Activated B cell treated with CpG ODN at 0.5 μM for 24 hours (primary cell): ENCODE measurements around the gene MED29. TPM values are rescaled to one million over a fixed set of nuclear protein-coding genes. Genes with fewer than 3 reads are reported as not detected.

Source experiments
- ATAC-seq: fragments of 200-7000 bp; cut with Tn5 transposase; one replicate; pipeline ENCODE4 v1.10.0; 2021; ENCODE audit warnings: low read depth, mild to moderate bottlenecking, moderate library complexity
- CTCF ChIA-PET: fragments of 350-600 bp; sonication (Branson Sonifier 250); formaldehyde crosslinking; loops from one replicate; lab custom pipeline; 2021; ENCODE audit warnings: antibody characterized with exemption; lab: Charles Lee
- POLR2A ChIA-PET: fragments of 350-600 bp; sonication (Branson Sonifier 250); formaldehyde crosslinking; loops from one replicate; lab custom pipeline; 2021; ENCODE audit warnings: antibody characterized with exemption; lab: Charles Lee
- DNase-seq: peaks from one replicate; pipeline ENCODE4 v3.0.0; 2022
- H3K27ac Mint-ChIP-seq: one replicate; pipeline ENCODE4 v1.8.0; 2020; ENCODE audit warnings: mixed read lengths
- H3K27me3 Mint-ChIP-seq: one replicate; pipeline ENCODE4 v1.8.0; 2021; ENCODE audit warnings: mixed read lengths
- H3K36me3 Mint-ChIP-seq: one replicate; pipeline ENCODE4 v1.8.0; 2021; ENCODE audit warnings: low read depth, mixed read lengths
- H3K4me1 Mint-ChIP-seq: one replicate; pipeline ENCODE4 v1.8.0; 2021; ENCODE audit warnings: mixed read lengths
- H3K4me3 Mint-ChIP-seq: one replicate; pipeline ENCODE4 v1.8.0; 2020; ENCODE audit warnings: mild to moderate bottlenecking, mixed read lengths
- H3K9me3 Mint-ChIP-seq: one replicate; pipeline ENCODE4 v1.8.0; 2020; ENCODE audit warnings: mixed read lengths
- CTCF ChIP-seq: fragments of 200-600 bp; IDR thresholded peaks from one replicate; pipeline ENCODE4 v1.8.0; 2022; ENCODE audit warnings: antibody characterized with exemption, mild to moderate bottlenecking
- intact Hi-C: fragments of 100-400 bp; cut with micrococcal nuclease; formaldehyde crosslinking; loops from one replicate; pipeline ENCODE4 v1.15.1; 2024
- total RNA-seq: library from RNA; stranded (reverse); gene quantifications from 2 replicates; pipeline ENCODE4 v1.2.3, GENCODE V29; 2022

The MED29 gene
- total RNA-seq, 1 donor from 2014 or later: 39.0 TPM

- Mint-ChIP-seq H3K4me1 (peaks cover 31% of the 10 kb centered on the region), H3K27me3 (no peaks in the 10 kb centered on the region), H3K9me3 (no peaks in the 10 kb centered on the region), H3K4me3 (no peak overlapping the region), H3K36me3 (peaks cover 74% of the 10 kb centered on the region), H3K27ac (no peak overlapping the region)
- DNase-seq: no peak
- POLR2A ChIA-PET: no interaction called here
- ATAC-seq: no peak
- no peak for TF ChIP-seq CTCF
- CTCF ChIA-PET: no interaction called here
- intact Hi-C loops: no loop called here
These were observed 30.6 kb upstream of the MED29 start for GRCh38 chr19:39360599-39360998.

- no peak for TF ChIP-seq CTCF
- ChIA-PET POLR2A (interaction anchor here (0.6 to 1.6 kb wide), 6 partner anchors 16 to 471 kb away, joined by 3 to 8 read pairs (median 5); partner anchors contain the start of genes DYRK1B, MED29, PAF1 and RPS16), CTCF (interaction anchor here (1.1 kb wide), 1 partner anchor 240 kb away, joined by 3 read pairs; no protein-coding TSS in a partner anchor)
- intact Hi-C loops: no loop called here
- H3K36me3 Mint-ChIP-seq: peaks cover 58% of the 10 kb centered on the region
- DNase-seq (no peak), ATAC-seq (no peak)
- no peak overlapping the region for H3K4me3 Mint-ChIP-seq
- peak overlapping the region; percentile 88 for H3K27ac Mint-ChIP-seq
- no peaks in the 10 kb centered on the region for H3K27me3 Mint-ChIP-seq
- H3K4me1 Mint-ChIP-seq: peaks cover 35% of the 10 kb centered on the region
- H3K9me3 Mint-ChIP-seq: no peaks in the 10 kb centered on the region
These were observed 28.2 kb upstream of the MED29 start for GRCh38 chr19:39362682-39363657.

GRCh38 chr19:39363901-39364457 is 27.2 kb upstream of the MED29 start:
- peak overlapping the region; percentile 58 for H3K4me3 Mint-ChIP-seq
- ChIA-PET CTCF (no interaction called here), POLR2A (interaction anchor here (1.0 to 1.6 kb wide), 3 partner anchors 22 to 34 kb away, joined by 4 to 7 read pairs (median 6); partner anchors contain the start of genes MED29, PAF1 and SAMD4B)
- H3K4me1 Mint-ChIP-seq: peaks cover 35% of the 10 kb centered on the region
- ATAC-seq (peak; percentile 91), DNase-seq (no peak)
- intact Hi-C loops: no loop called here
- peaks cover 57% of the 10 kb centered on the region for H3K36me3 Mint-ChIP-seq
- TF ChIP-seq CTCF: no peak
- H3K27me3 Mint-ChIP-seq: no peaks in the 10 kb centered on the region
- H3K9me3 Mint-ChIP-seq: no peaks in the 10 kb centered on the region
- H3K27ac Mint-ChIP-seq: peak overlapping the region; percentile 88

- Mint-ChIP-seq H3K36me3 (peaks cover 57% of the 10 kb centered on the region), H3K4me3 (no peak overlapping the region), H3K4me1 (peaks cover 35% of the 10 kb centered on the region), H3K27me3 (no peaks in the 10 kb centered on the region), H3K9me3 (no peaks in the 10 kb centered on the region), H3K27ac (no peak overlapping the region)
- intact Hi-C loops: no loop called here
- no peak for DNase-seq
- CTCF ChIA-PET: no interaction called here
- POLR2A ChIA-PET: no interaction called here
- ATAC-seq: no peak
- TF ChIP-seq CTCF: no peak
These were observed 25.6 kb upstream of the MED29 start for GRCh38 chr19:39365531-39365930.

GRCh38 chr19:39369200-39369599 is 22.0 kb upstream of the MED29 start:
- no peaks in the 10 kb centered on the region for H3K27me3 Mint-ChIP-seq
- intact Hi-C loops: no loop called here
- no peaks in the 10 kb centered on the region for H3K9me3 Mint-ChIP-seq
- no peak for DNase-seq
- ChIA-PET CTCF (no interaction called here), POLR2A (no interaction called here)
- no peak for ATAC-seq
- H3K4me1 Mint-ChIP-seq: peaks cover 12% of the 10 kb centered on the region
- TF ChIP-seq CTCF: no peak
- no peak overlapping the region for H3K27ac Mint-ChIP-seq
- peaks cover 51% of the 10 kb centered on the region for H3K36me3 Mint-ChIP-seq
- no peak overlapping the region for H3K4me3 Mint-ChIP-seq
